HG02943 (cell line): ENCODE results near the gene EIF5B.
"Not testable (repeated sequence)": the region's sequence is repeated elsewhere in the genome, so short reads cannot be mapped to it uniquely, and the experiment has no call there.

ENCODE experiments used
- ATAC-seq: cut with Tn5 transposase; IDR thresholded peaks from one replicate; pipeline ENCODE4 v1.9.1; 2021; ENCODE audit warnings: mild to moderate bottlenecking, low read depth, moderate library complexity; ENCODE audit not compliant: unreplicated experiment

EIF5B gene

GRCh38 chr2:99356853-99357252 is 19.7 kb downstream of the EIF5B start:
- no peak for ATAC-seq

- ATAC-seq: no peak
Measured at GRCh38 chr2:99365661-99366060, 28.5 kb downstream of the EIF5B start.

- ATAC-seq: not testable (repeated sequence)
Measured at GRCh38 chr2:99368854-99369253, 31.7 kb downstream of the EIF5B start.

- ATAC-seq: no peak
Measured at GRCh38 chr2:99373144-99373543, 36.0 kb downstream of the EIF5B start.

- no peak for ATAC-seq
Measured at GRCh38 chr2:99374747-99375146, 37.6 kb downstream of the EIF5B start.

GRCh38 chr2:99376254-99376864 is 39.2 kb downstream of the EIF5B start:
- ATAC-seq: no peak

- ATAC-seq: no peak
Measured at GRCh38 chr2:99377879-99378278, 40.7 kb downstream of the EIF5B start.

GRCh38 chr2:99380376-99381010 is 43.3 kb downstream of the EIF5B start:
- no peak for ATAC-seq

- ATAC-seq: no peak
Measured at GRCh38 chr2:99382143-99382542, 45.0 kb downstream of the EIF5B start.

GRCh38 chr2:99386011-99386410 is 48.8 kb downstream of the EIF5B start:
- ATAC-seq: no peak

- no peak for ATAC-seq
Measured at GRCh38 chr2:99388892-99389291, 51.7 kb downstream of the EIF5B start.

- no peak for ATAC-seq
Measured at GRCh38 chr2:99389371-99389770, 52.2 kb downstream of the EIF5B start.

- ATAC-seq: no peak
Measured at GRCh38 chr2:99389946-99390345, 52.8 kb downstream of the EIF5B start.

GRCh38 chr2:99395589-99396130 is 58.5 kb downstream of the EIF5B start:
- ATAC-seq: no peak

GRCh38 chr2:99397266-99397920 is 60.2 kb downstream of the EIF5B start:
- ATAC-seq: no peak

- no peak for ATAC-seq
Measured at GRCh38 chr2:99398303-99398702, 61.1 kb downstream of the EIF5B start.

- ATAC-seq: no peak
Measured at GRCh38 chr2:99399063-99399462, 61.9 kb downstream of the EIF5B start.

GRCh38 chr2:99399795-99400194 is 62.6 kb downstream of the EIF5B start:
- ATAC-seq: no peak

- no peak for ATAC-seq
Measured at GRCh38 chr2:99401841-99402240, 64.7 kb downstream of the EIF5B start.

GRCh38 chr2:99403084-99403483 is 65.9 kb downstream of the EIF5B start:
- no peak for ATAC-seq

GRCh38 chr2:99403524-99403923 is 66.3 kb downstream of the EIF5B start:
- no peak for ATAC-seq
